ENCODE measurements around the gene CELA3A.

CELA3A gene, protein sequence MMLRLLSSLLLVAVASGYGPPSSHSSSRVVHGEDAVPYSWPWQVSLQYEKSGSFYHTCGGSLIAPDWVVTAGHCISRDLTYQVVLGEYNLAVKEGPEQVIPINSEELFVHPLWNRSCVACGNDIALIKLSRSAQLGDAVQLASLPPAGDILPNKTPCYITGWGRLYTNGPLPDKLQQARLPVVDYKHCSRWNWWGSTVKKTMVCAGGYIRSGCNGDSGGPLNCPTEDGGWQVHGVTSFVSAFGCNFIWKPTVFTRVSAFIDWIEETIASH

DNA sequence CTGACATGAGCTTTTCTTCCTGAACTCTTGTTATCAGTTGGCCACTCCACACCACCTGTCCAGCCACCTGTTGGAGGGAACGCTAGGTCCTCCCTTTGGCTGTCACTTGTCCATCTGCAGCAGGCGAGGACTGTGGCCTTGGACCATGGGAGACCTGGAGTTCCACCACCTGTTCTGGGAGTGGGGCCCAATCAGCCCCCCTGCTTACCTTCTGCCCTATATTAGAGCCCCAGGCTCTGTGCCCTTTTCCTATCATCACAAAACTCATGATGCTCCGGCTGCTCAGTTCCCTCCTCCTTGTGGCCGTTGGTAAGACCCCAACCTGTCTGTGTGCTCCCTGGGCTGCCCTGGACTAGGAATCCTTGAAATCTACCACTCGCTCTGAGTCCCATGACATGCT, at the start of gene CELA3A:
TSS of gene CELA3A (plus strand) at position 249 of the 400 bp plus-strand sequence. CDS start at position 267, 18 bp downstream.
- no peaks in the 10 kb centered on the region for H3K36me3 ChIP-seq (ENCODE audit: low read depth)
- no peak within 1 kb of the TSS for H3K27ac ChIP-seq (ENCODE audit: poor library complexity, severe bottlenecking)
- TF ChIP-seq, protein P1, sequence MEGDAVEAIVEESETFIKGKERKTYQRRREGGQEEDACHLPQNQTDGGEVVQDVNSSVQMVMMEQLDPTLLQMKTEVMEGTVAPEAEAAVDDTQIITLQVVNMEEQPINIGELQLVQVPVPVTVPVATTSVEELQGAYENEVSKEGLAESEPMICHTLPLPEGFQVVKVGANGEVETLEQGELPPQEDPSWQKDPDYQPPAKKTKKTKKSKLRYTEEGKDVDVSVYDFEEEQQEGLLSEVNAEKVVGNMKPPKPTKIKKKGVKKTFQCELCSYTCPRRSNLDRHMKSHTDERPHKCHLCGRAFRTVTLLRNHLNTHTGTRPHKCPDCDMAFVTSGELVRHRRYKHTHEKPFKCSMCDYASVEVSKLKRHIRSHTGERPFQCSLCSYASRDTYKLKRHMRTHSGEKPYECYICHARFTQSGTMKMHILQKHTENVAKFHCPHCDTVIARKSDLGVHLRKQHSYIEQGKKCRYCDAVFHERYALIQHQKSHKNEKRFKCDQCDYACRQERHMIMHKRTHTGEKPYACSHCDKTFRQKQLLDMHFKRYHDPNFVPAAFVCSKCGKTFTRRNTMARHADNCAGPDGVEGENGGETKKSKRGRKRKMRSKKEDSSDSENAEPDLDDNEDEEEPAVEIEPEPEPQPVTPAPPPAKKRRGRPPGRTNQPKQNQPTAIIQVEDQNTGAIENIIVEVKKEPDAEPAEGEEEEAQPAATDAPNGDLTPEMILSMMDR (IDR thresholded peaks at IDR 0.05; ENCODE audit: poor library complexity, severe bottlenecking): no peak
- H3K4me1 ChIP-seq (ENCODE audit: insufficient read depth, poor library complexity, severe bottlenecking): peaks cover 5% of the 10 kb centered on the region
- H3K9me3 ChIP-seq (ENCODE audit: severe bottlenecking): no peaks in the 10 kb centered on the region
- DNase-seq (ENCODE audit: low spot score) (no peak), ATAC-seq (ENCODE audit: low read depth) (no peak)
- H3K27me3 ChIP-seq (ENCODE audit: insufficient read depth, poor library complexity, severe bottlenecking): no peaks in the 10 kb centered on the region
- no peak within 1 kb of the TSS for H3K4me3 ChIP-seq (ENCODE audit: severe bottlenecking)

DNA sequence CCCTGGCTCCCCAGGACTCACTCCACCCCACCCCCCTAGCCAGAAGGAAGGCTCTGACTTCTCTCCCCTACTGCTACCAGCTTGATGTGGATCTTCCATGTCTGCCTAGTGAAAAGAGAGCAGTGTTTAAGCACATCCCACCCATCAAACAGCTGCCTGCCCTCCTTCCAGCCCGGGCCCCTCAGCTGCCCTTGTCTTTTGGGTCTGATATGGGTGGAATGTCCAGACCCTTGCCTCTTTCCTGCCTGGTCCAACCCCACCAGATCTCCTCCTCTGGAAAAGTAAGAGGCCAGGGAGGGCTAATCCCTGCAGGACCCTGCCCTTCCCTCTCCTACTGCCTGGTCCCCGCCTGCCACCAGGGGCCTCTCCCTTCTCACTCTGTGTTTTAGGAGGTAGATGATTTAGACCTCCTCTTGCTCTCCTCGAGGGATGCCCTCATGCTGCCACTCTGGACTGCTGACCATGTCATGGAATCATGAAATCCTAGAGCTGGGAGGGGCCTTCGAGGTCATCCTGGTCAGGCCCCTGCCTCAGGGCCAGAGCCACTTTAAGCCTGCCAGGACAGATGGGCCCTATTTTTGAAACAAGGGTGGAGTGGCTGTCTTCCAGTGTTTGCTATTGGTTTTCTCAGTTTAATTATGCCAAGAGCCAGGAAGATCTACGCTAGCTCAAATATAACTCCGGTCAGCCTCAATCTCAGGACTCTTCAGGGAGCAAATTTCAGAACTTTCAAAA, 48.5 kb upstream of the CELA3A start:
- no peak overlapping the region for H3K27ac ChIP-seq (ENCODE audit: poor library complexity, severe bottlenecking)
- no peaks in the 10 kb centered on the region for H3K36me3 ChIP-seq (ENCODE audit: low read depth)
- H3K9me3 ChIP-seq (ENCODE audit: severe bottlenecking): no peaks in the 10 kb centered on the region
- H3K4me1 ChIP-seq (ENCODE audit: insufficient read depth, poor library complexity, severe bottlenecking): peaks cover 23% of the 10 kb centered on the region
- ATAC-seq (ENCODE audit: low read depth) (no peak), DNase-seq (ENCODE audit: low spot score) (no peak)
- no peaks in the 10 kb centered on the region for H3K27me3 ChIP-seq (ENCODE audit: insufficient read depth, poor library complexity, severe bottlenecking)
- TF ChIP-seq, protein P1 (IDR thresholded peaks at IDR 0.05; ENCODE audit: poor library complexity, severe bottlenecking): no peak
- H3K4me3 ChIP-seq (ENCODE audit: severe bottlenecking): no peak overlapping the region

DNA sequence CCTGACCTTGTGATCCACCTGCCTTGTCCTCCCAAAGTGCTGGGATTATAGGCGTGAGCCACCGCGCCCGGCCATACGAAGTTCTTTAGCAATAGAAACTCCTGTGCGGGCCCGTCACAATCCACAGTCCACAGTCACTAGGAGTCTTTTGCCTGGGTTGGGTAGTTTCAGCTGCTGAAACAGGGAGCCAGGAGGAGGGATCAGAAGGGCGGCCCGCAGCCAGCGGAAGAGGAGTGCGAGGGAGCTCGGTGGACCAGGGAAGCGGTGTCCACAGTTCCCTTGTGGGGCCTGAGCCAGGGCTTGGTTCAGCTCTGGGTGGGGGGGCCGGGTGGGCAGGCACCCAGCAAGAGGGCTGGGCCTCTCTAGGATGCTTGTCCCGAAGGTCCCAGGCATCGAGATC, 46.4 kb upstream of the CELA3A start:
- Histone ChIP-seq H3K4me1 (ENCODE audit: insufficient read depth, poor library complexity, severe bottlenecking) (peaks cover 23% of the 10 kb centered on the region), H3K27me3 (ENCODE audit: insufficient read depth, poor library complexity, severe bottlenecking) (no peaks in the 10 kb centered on the region), H3K27ac (ENCODE audit: poor library complexity, severe bottlenecking) (peak overlapping the region; percentile 70), H3K4me3 (ENCODE audit: severe bottlenecking) (no peak overlapping the region), H3K9me3 (ENCODE audit: severe bottlenecking) (no peaks in the 10 kb centered on the region), H3K36me3 (ENCODE audit: low read depth) (no peaks in the 10 kb centered on the region)
- no peak for DNase-seq (ENCODE audit: low spot score)
- ATAC-seq (ENCODE audit: low read depth): no peak
- TF ChIP-seq, protein P1 (IDR thresholded peaks at IDR 0.05; ENCODE audit: poor library complexity, severe bottlenecking): no peak

DNA sequence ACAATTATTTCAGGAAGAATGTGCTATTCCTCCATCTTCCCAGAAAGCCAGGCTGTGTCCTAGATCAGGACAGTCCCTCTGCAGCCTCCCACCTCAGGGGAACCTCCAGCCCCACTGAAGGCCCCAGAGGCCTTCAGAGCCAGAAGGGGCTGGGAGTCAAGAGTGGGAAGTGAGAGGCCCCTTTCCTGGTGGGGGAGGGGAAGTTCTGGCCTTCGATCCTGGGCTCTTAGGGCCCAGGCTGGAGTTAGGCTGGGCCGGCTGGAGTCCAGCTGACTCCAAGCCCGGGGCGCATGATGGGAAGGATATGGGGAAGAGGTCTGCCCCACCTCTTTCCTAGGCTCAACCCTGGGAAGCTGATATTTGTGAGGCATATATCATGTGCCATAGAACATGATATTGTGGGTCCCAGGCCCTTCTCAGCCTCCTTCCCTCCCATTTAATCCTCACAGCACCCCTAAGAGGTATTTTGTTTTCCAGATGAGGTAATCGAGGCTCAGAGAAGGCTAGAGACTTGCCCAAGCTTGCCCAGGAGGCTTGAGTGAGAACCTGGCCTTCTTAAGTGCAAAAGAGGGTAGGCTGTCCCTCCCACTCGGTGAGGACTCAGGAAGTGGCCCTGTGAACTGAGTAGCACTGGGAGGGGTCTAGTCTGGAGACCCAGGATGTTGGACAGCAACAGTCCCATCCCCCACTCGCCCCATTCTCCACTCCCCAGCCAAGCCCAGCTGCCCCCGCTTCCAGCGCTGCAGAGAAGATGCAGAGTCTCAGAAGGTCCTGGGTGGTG, 45.8 kb upstream of the CELA3A start:
- H3K27ac ChIP-seq (ENCODE audit: poor library complexity, severe bottlenecking): peak overlapping the region; percentile 70
- TF ChIP-seq, protein P1 (IDR thresholded peaks at IDR 0.05; ENCODE audit: poor library complexity, severe bottlenecking): no peak
- peak; percentile 19; the same call in 1 of the 3 replicates for ATAC-seq (ENCODE audit: low read depth)
- no peaks in the 10 kb centered on the region for H3K27me3 ChIP-seq (ENCODE audit: insufficient read depth, poor library complexity, severe bottlenecking)
- no peak for DNase-seq (ENCODE audit: low spot score)
- H3K9me3 ChIP-seq (ENCODE audit: severe bottlenecking): no peaks in the 10 kb centered on the region
- no peak overlapping the region for H3K4me3 ChIP-seq (ENCODE audit: severe bottlenecking)
- peaks cover 23% of the 10 kb centered on the region for H3K4me1 ChIP-seq (ENCODE audit: insufficient read depth, poor library complexity, severe bottlenecking)
- no peaks in the 10 kb centered on the region for H3K36me3 ChIP-seq (ENCODE audit: low read depth)

Data from RWPE2 (cell line).